Stimulated activated CD8-positive, alpha-beta memory T cell treated with anti-CD3 and anti-CD28 coated beads, Interleukin-7, amount 100 ng/mL, for 24 hours (primary cell): ENCODE results near the gene NCKAP5.

Source experiments
- DNase-seq: peaks from one replicate; pipeline ENCODE4 v3.0.0-alpha.2; 2020; ENCODE audit warnings: low read depth

The NCKAP5 gene

GRCh38 chr2:133204421-133204820 is 363.8 kb downstream of the NCKAP5 start:
- no peak for DNase-seq

GRCh38 chr2:133200684-133201421 is 367.4 kb downstream of the NCKAP5 start:
- DNase-seq: no peak

GRCh38 chr2:133198678-133199077 is 369.6 kb downstream of the NCKAP5 start:
- no peak for DNase-seq

GRCh38 chr2:133197156-133197555 is 371.1 kb downstream of the NCKAP5 start:
- DNase-seq: no peak

- no peak for DNase-seq
Observed at GRCh38 chr2:133194777-133195335, 373.4 kb downstream of the NCKAP5 start.

- DNase-seq: no peak
Observed at GRCh38 chr2:133194362-133194655, 374.0 kb downstream of the NCKAP5 start.

- DNase-seq: no peak
Observed at GRCh38 chr2:133193544-133194361, 374.5 kb downstream of the NCKAP5 start.

GRCh38 chr2:133192028-133192427 is 376.2 kb downstream of the NCKAP5 start:
- no peak for DNase-seq

- DNase-seq: no peak
Observed at GRCh38 chr2:133177196-133177595, 391.1 kb downstream of the NCKAP5 start.

- DNase-seq: no peak
Observed at GRCh38 chr2:133175926-133176325, 392.3 kb downstream of the NCKAP5 start.

GRCh38 chr2:133173224-133173623 is 395.0 kb downstream of the NCKAP5 start:
- DNase-seq: no peak

- no peak for DNase-seq
Observed at GRCh38 chr2:133171393-133172004, 396.8 kb downstream of the NCKAP5 start.

- no peak for DNase-seq
Observed at GRCh38 chr2:133169274-133169912, 398.9 kb downstream of the NCKAP5 start.

- DNase-seq: no peak
Observed at GRCh38 chr2:133167990-133168389, 400.3 kb downstream of the NCKAP5 start.

GRCh38 chr2:133167223-133167622 is 401.0 kb downstream of the NCKAP5 start:
- DNase-seq: no peak

GRCh38 chr2:133166031-133166430 is 402.2 kb downstream of the NCKAP5 start:
- no peak for DNase-seq

GRCh38 chr2:133163111-133163510 is 405.2 kb downstream of the NCKAP5 start:
- DNase-seq: no peak

- DNase-seq: no peak
Observed at GRCh38 chr2:133158442-133158841, 409.8 kb downstream of the NCKAP5 start.

GRCh38 chr2:133158024-133158423 is 410.2 kb downstream of the NCKAP5 start:
- no peak for DNase-seq

GRCh38 chr2:133157141-133157540 is 411.1 kb downstream of the NCKAP5 start:
- DNase-seq: no peak

GRCh38 chr2:133152801-133153200 is 415.5 kb downstream of the NCKAP5 start:
- DNase-seq: no peak

GRCh38 chr2:133148187-133148586 is 420.1 kb downstream of the NCKAP5 start:
- DNase-seq: no peak
